CD8-positive, alpha-beta memory T cell (primary cell): ENCODE measurements around the gene C5orf47. TPM values are rescaled to one million over a fixed set of nuclear protein-coding genes. Genes with fewer than 3 reads are reported as not detected.
A peak's percentile ranks its signal among the peaks of the same experiment; 100 is the strongest.

Source experiments
- CTCF ChIA-PET: fragments of 350-600 bp; sonication (Branson Sonifier 250); formaldehyde crosslinking; loops from one replicate; lab custom pipeline; 2021; ENCODE audit warnings: antibody characterized with exemption; lab: Charles Lee
- POLR2A ChIA-PET: fragments of 350-600 bp; sonication (Branson Sonifier 250); formaldehyde crosslinking; loops from one replicate; lab custom pipeline; 2021; ENCODE audit warnings: antibody characterized with exemption; lab: Charles Lee
- DNase-seq, 5 donors: peaks; one replicate each; pipeline versions ENCODE4 v3.0.0 to v3.0.0-alpha.2; 2020 to 2022; ENCODE audit warnings: mixed read lengths in 1 of 5
- H3K27ac ChIP-seq: one replicate; pipeline ENCODE4 v1.7.0; 2013; ENCODE audit warnings: low read depth, mild to moderate bottlenecking, low read length, moderate library complexity
- H3K27me3 ChIP-seq: 2 replicates; pipeline ENCODE4 v1.7.0; 2013; ENCODE audit warnings: low read length, mild to moderate bottlenecking; ENCODE audit not compliant: insufficient read depth, poor library complexity, severe bottlenecking
- H3K36me3 ChIP-seq: 2 replicates; pipeline ENCODE4 v1.7.0; 2013; ENCODE audit warnings: mild to moderate bottlenecking, low read length, moderate library complexity; ENCODE audit not compliant: insufficient read depth
- H3K4me1 ChIP-seq: 2 replicates; pipeline ENCODE4 v1.7.0; 2013; ENCODE audit warnings: mild to moderate bottlenecking, low read length, moderate library complexity; ENCODE audit not compliant: insufficient read depth
- H3K4me3 ChIP-seq: 2 replicates; pipeline ENCODE4 v1.7.0; 2013; ENCODE audit warnings: mild to moderate bottlenecking, low read length
- H3K9me3 ChIP-seq: 2 replicates; pipeline ENCODE4 v1.7.0; 2013; ENCODE audit warnings: mild to moderate bottlenecking, low read length
- H3K27ac Mint-ChIP-seq, 8 donors: one replicate each; pipeline ENCODE4 v1.8.0; 2020 to 2021; ENCODE audit warnings: mixed read lengths in 8 of 8, mild to moderate bottlenecking in 6 of 8, inconsistent platforms in 3 of 8, moderate library complexity in 3 of 8
- H3K27me3 Mint-ChIP-seq, 2 donors: one replicate each; pipeline ENCODE4 v1.8.0; 2020 to 2021; ENCODE audit warnings: mixed read lengths in 2 of 2, mild to moderate bottlenecking in 1 of 2, moderate library complexity in 1 of 2
- H3K36me3 Mint-ChIP-seq, 3 donors: one replicate each; pipeline ENCODE4 v1.8.0; 2020 to 2021; ENCODE audit warnings: mixed read lengths in 3 of 3, inconsistent platforms in 1 of 3, mild to moderate bottlenecking in 1 of 3
- H3K4me1 Mint-ChIP-seq, 3 donors: one replicate each; pipeline ENCODE4 v1.8.0; 2020 to 2021; ENCODE audit warnings: mixed read lengths in 3 of 3, inconsistent platforms in 1 of 3, mild to moderate bottlenecking in 1 of 3
- H3K4me3 Mint-ChIP-seq, 7 donors: one replicate each; pipeline ENCODE4 v1.8.0; 2020 to 2021; ENCODE audit warnings: mixed read lengths in 7 of 7, mild to moderate bottlenecking in 6 of 7, moderate library complexity in 4 of 7, inconsistent platforms in 2 of 7
- H3K9me3 Mint-ChIP-seq, 5 donors: one replicate each; pipeline ENCODE4 v1.8.0; 2020 to 2022; ENCODE audit warnings: mixed read lengths in 5 of 5, mild to moderate bottlenecking in 3 of 5, moderate library complexity in 2 of 5, inconsistent platforms in 1 of 5
- polyA plus RNA-seq: library from polyadenylated mRNA; unstranded; fragments of 300-500 nt; fragmentation: Illumina TruSeq; gene quantifications from one replicate; pipeline ENCODE4 v1.2.3, GENCODE V29; 2021
- total RNA-seq, 2 experiments: library from RNA; stranded (reverse); gene quantifications; one replicate each; pipeline ENCODE4 v1.2.3, GENCODE V29; 2021

Gene C5orf47
- total and polyA plus RNA-seq, 3 experiments from 2014 or later, result not detected

DNA sequence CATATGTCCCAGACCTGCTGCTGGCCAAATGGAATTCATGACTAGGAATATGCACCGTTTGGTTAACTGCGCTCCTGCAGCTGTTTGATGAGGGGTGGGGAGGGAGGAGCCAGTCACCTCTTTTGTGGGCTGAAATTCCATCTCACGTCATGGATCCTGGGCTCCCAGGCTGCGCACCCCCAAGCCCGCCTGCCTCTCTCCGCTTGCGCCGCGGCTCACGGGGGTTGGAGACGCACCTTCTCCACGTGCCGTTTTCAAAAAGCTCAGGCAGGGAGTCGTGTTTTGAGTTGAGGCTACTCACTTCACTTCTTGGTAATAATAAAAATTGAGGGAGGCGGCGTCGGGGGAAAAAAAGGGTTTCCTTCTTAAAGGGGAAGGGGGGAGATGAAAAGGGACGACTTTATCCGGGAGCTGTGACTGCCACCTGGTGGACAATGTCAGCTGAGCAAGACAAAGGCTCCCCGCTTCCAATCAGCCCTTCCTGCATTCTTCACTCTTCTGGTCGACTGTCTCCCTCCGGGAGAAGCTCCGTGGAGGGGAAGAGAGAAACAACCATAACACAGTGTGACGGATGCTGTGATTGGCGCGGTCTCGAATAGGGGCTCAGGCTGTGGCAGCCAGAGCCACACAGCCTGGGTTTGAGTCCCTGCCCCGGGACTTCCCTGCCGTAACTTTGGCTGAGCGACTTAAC lies 15.9 kb upstream of the C5orf47 start:
- Histone ChIP-seq H3K27me3 (no peaks in the 10 kb centered on the region), H3K4me1 (peaks cover 13% of the 10 kb centered on the region), H3K4me3 (peak overlapping the region; percentile 63), H3K9me3 (no peaks in the 10 kb centered on the region), H3K27ac (no peak overlapping the region), H3K36me3 (no peaks in the 10 kb centered on the region)
- Mint-ChIP-seq H3K4me3 (peak overlapping the region; percentile 63 to 84 (median 76)), H3K36me3 (no peaks in the 10 kb centered on the region), H3K27me3 (peaks cover 9 to 28% of the 10 kb centered on the region in 2 donors), H3K4me1 (peaks cover 6 to 11% (median 10%) of the 10 kb centered on the region in 3 donors), H3K27ac (peak overlapping the region in 2 of 8 donors; percentile 46 to 83), H3K9me3 (no peaks in the 10 kb centered on the region)
- ChIA-PET POLR2A (interaction anchor here (0.6 to 0.8 kb wide), 2 partner anchors 55 to 357 kb away, joined by 3 to 5 read pairs; no protein-coding TSS in a partner anchor), CTCF (interaction anchor here (0.6 to 6.8 kb wide), 28 partner anchors 8 to 679 kb away, joined by 3 to 108 read pairs (median 4); partner anchors contain the start of genes BOD1 and CPEB4)
- peak; percentile 56 to 81 (median 65) for DNase-seq

DNA sequence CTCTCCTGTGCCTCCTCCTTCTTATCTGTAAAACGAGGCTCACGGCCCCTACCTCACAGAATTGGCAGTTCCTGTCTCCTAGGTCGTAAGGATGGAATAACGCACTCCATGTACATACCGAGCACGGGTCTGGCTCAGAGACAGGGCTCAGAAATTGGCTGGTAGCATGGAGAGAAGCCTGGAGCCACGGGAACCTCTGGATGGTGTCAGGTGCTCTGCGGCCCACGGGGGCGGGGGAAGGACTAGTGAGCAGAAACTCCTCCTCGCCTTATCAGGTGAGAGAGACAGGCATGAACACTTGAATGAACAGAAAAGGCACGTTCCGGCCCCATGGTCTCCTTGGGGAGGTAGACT lies 15.4 kb upstream of the C5orf47 start:
- ChIA-PET POLR2A (interaction anchor here (0.6 to 0.8 kb wide), 2 partner anchors 56 to 358 kb away, joined by 3 to 5 read pairs; no protein-coding TSS in a partner anchor), CTCF (interaction anchor here (0.6 to 6.8 kb wide), 27 partner anchors 8 to 679 kb away, joined by 3 to 108 read pairs (median 4); partner anchors contain the start of genes BOD1 and CPEB4)
- Mint-ChIP-seq H3K36me3 (no peaks in the 10 kb centered on the region), H3K9me3 (no peaks in the 10 kb centered on the region), H3K27ac (peak overlapping the region in 2 of 8 donors; percentile 46 to 83), H3K4me1 (peaks cover 6 to 11% (median 10%) of the 10 kb centered on the region in 3 donors), H3K4me3 (peak overlapping the region; percentile 63 to 84 (median 76)), H3K27me3 (peaks cover 9 to 28% of the 10 kb centered on the region in 2 donors)
- peak overlapping the region; percentile 63 for H3K4me3 ChIP-seq
- no peak for DNase-seq
- no peaks in the 10 kb centered on the region for H3K27me3 ChIP-seq
- no peak overlapping the region for H3K27ac ChIP-seq
- H3K4me1 ChIP-seq, result peaks cover 13% of the 10 kb centered on the region
- no peaks in the 10 kb centered on the region for H3K9me3 ChIP-seq
- H3K36me3 ChIP-seq, result no peaks in the 10 kb centered on the region

- DNase-seq, result no peak
- no peaks in the 10 kb centered on the region for H3K27me3 ChIP-seq
- Mint-ChIP-seq H3K9me3 (no peaks in the 10 kb centered on the region), H3K4me1 (peaks cover 6 to 11% (median 10%) of the 10 kb centered on the region in 3 donors), H3K27me3 (peaks cover 13 to 28% of the 10 kb centered on the region in 2 donors), H3K36me3 (no peaks in the 10 kb centered on the region), H3K4me3 (no peak overlapping the region), H3K27ac (peak overlapping the region in 1 of 8 donors; percentile 76)
- ChIA-PET CTCF (interaction anchor here (0.8 to 6.8 kb wide), 2 partner anchors 8 to 355 kb away, joined by 3 to 108 read pairs; partner anchors contain the start of gene BOD1), POLR2A (no interaction called here)
- H3K4me1 ChIP-seq, result peaks cover 13% of the 10 kb centered on the region
- no peaks in the 10 kb centered on the region for H3K36me3 ChIP-seq
- H3K4me3 ChIP-seq, result no peak overlapping the region
- no peaks in the 10 kb centered on the region for H3K9me3 ChIP-seq
- no peak overlapping the region for H3K27ac ChIP-seq
Measured at GRCh38 chr5:173974688-173975239, 14.2 kb upstream of the C5orf47 start.

DNA sequence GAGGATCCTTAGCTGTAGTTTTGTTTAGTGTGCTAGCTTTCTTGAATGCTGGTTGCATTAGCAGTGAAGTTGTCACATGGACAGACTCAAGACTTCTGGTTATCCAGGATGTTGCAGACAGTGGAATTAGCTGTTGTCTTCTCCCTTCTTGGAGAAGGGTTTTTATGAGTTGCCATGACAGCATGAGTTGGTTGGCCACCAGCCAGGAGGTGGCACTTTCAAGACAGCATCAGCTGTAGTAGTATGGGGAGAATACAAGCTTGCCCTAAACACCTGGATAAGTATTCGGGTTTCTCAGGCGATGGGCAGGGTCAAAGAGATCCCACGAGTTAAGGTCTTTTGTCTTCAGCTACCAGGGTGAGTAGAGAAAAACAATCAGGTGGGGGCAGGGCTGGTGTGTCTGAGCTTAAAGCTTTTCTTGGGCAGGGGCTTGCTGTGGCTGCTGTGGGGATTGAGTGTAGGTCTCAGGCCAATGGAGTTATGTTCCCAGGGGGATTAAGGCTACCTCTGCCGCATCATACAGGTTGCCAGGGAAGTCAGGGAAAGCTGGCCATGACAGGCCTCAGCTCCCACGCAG lies 7.7 kb upstream of the C5orf47 start:
- Histone ChIP-seq H3K4me1 (no peaks in the 10 kb centered on the region), H3K4me3 (no peak overlapping the region), H3K9me3 (no peaks in the 10 kb centered on the region), H3K27ac (no peak overlapping the region), H3K27me3 (peaks cover 6% of the 10 kb centered on the region), H3K36me3 (no peaks in the 10 kb centered on the region)
- H3K4me3 Mint-ChIP-seq, result no peak overlapping the region
- H3K27me3 Mint-ChIP-seq, result peaks cover 23 to 59% of the 10 kb centered on the region in 2 donors
- no peaks in the 10 kb centered on the region for H3K4me1 Mint-ChIP-seq
- ChIA-PET POLR2A (no interaction called here), CTCF (interaction anchor here (1.3 kb wide), 2 partner anchors 8 to 408 kb away, joined by 3 to 4 read pairs; no protein-coding TSS in a partner anchor)
- peaks cover 0 to 1% (median 0%) of the 10 kb centered on the region in 5 donors for H3K9me3 Mint-ChIP-seq
- H3K27ac Mint-ChIP-seq, result no peak overlapping the region
- no peaks in the 10 kb centered on the region for H3K36me3 Mint-ChIP-seq
- DNase-seq, result no peak

- Histone ChIP-seq H3K4me3 (no peak overlapping the region), H3K36me3 (no peaks in the 10 kb centered on the region), H3K9me3 (no peaks in the 10 kb centered on the region), H3K27ac (no peak overlapping the region), H3K27me3 (peaks cover 6% of the 10 kb centered on the region), H3K4me1 (no peaks in the 10 kb centered on the region)
- Mint-ChIP-seq H3K4me3 (no peak overlapping the region), H3K36me3 (no peaks in the 10 kb centered on the region), H3K27ac (no peak overlapping the region), H3K4me1 (no peaks in the 10 kb centered on the region), H3K9me3 (peaks cover 0 to 1% (median 0%) of the 10 kb centered on the region in 5 donors), H3K27me3 (peaks cover 21 to 57% of the 10 kb centered on the region in 2 donors)
- ChIA-PET CTCF (no interaction called here), POLR2A (no interaction called here)
- DNase-seq, result no peak
Measured at GRCh38 chr5:173984218-173984617, 4.8 kb upstream of the C5orf47 start.

- Histone ChIP-seq H3K4me3 (no peak overlapping the region), H3K4me1 (no peaks in the 10 kb centered on the region), H3K36me3 (no peaks in the 10 kb centered on the region), H3K27me3 (no peaks in the 10 kb centered on the region), H3K27ac (no peak overlapping the region), H3K9me3 (no peaks in the 10 kb centered on the region)
- Mint-ChIP-seq H3K4me3 (no peak overlapping the region), H3K36me3 (no peaks in the 10 kb centered on the region), H3K4me1 (no peaks in the 10 kb centered on the region), H3K9me3 (peaks cover 0 to 3% (median 0%) of the 10 kb centered on the region in 5 donors), H3K27me3 (peaks cover 5 to 9% of the 10 kb centered on the region in 2 donors), H3K27ac (no peak overlapping the region)
- ChIA-PET CTCF (interaction anchor here (0.8 kb wide), 1 partner anchor 16 kb away, joined by 3 read pairs; no protein-coding TSS in a partner anchor), POLR2A (no interaction called here)
- no peak for DNase-seq
Measured at GRCh38 chr5:173989432-173990082, 587 bp downstream of the C5orf47 start.

GRCh38 chr5:173997331-173997730 lies 8.4 kb downstream of the C5orf47 start:
- Mint-ChIP-seq H3K36me3 (no peaks in the 10 kb centered on the region), H3K9me3 (no peaks in the 10 kb centered on the region), H3K27me3 (peaks cover 3 to 31% of the 10 kb centered on the region in 2 donors), H3K4me1 (no peaks in the 10 kb centered on the region), H3K4me3 (no peak overlapping the region), H3K27ac (no peak overlapping the region)
- H3K9me3 ChIP-seq, result no peaks in the 10 kb centered on the region
- no peak overlapping the region for H3K27ac ChIP-seq
- DNase-seq, result no peak
- H3K4me3 ChIP-seq, result no peak overlapping the region
- POLR2A ChIA-PET, result no interaction called here
- H3K36me3 ChIP-seq, result no peaks in the 10 kb centered on the region
- H3K4me1 ChIP-seq, result no peaks in the 10 kb centered on the region
- CTCF ChIA-PET, result no interaction called here
- no peaks in the 10 kb centered on the region for H3K27me3 ChIP-seq
